Measurements from ENCODE around the gene TFDP2. TPM values are rescaled to one million over a fixed set of nuclear protein-coding genes. Genes with fewer than 3 reads are reported as not detected.

Gene TFDP2
- total RNA-seq, 6 experiments from 2014 or later = 17.9 to 30.9 (median 24.1) TPM

DNA sequence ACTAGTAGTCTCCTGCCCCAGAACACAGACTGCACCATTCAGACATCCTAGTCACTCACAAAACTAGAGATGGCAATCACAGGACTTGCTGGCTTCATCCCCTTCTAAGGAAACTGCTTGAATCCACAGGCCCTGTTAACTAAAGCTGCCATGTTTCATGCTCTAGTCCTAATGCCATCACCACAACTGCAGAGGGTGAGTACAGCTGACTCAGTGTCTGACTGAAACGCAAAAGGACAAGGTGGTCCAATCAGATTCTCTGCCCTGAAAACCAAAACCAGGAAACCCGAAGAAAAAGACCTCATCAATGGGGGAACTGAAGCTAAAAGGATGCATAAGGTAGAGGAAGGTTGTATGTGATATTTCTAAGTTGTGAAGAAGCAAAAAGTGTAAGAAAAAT, 25.2 kb upstream of the TFDP2 start:
- ATAC-seq (no peak), DNase-seq (no peak)
- Histone ChIP-seq H3K27me3 (no peaks in the 10 kb centered on the region), H3K27ac (no peak overlapping the region), H3K36me3 (peaks cover 0 to 6% (median 0%) of the 10 kb centered on the region in 4 donors), H3K4me3 (no peak overlapping the region), H3K9me3 (no peaks in the 10 kb centered on the region), H3K4me1 (no peaks in the 10 kb centered on the region)
- 94% methylated on average over 2 of the region's 2 CpGs for WGBS (ENCODE audit: insufficient coverage, low coverage, low lambda C conversion rate, missing lambda C conversion rate)
- intact Hi-C loops (cut with DNase I) = no loop called here
- TF ChIP-seq, protein P1, sequence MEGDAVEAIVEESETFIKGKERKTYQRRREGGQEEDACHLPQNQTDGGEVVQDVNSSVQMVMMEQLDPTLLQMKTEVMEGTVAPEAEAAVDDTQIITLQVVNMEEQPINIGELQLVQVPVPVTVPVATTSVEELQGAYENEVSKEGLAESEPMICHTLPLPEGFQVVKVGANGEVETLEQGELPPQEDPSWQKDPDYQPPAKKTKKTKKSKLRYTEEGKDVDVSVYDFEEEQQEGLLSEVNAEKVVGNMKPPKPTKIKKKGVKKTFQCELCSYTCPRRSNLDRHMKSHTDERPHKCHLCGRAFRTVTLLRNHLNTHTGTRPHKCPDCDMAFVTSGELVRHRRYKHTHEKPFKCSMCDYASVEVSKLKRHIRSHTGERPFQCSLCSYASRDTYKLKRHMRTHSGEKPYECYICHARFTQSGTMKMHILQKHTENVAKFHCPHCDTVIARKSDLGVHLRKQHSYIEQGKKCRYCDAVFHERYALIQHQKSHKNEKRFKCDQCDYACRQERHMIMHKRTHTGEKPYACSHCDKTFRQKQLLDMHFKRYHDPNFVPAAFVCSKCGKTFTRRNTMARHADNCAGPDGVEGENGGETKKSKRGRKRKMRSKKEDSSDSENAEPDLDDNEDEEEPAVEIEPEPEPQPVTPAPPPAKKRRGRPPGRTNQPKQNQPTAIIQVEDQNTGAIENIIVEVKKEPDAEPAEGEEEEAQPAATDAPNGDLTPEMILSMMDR (IDR thresholded peaks at IDR 0.05) = no peak
- no peak for TF ChIP-seq POLR2A (IDR thresholded peaks at IDR 0.05)

DNA sequence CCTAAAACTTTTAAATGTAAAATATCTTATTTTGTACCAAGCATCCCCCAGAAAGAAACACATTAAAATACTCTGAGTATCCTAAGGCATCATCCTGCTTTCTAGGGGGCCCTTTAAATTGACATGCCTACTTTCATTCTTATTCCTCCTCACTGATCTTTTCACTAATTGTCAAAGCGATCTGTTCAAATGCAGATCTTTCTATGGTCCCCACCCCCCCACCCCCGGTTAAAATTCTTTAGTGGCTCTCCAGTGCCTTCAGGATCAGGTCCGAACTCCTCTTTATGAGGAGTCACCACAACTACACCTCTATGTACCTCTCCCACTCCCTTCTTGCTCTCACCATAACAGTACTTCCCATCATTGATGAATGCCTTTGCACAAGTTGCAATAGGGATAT, 19.2 kb upstream of the TFDP2 start:
- no peaks in the 10 kb centered on the region for H3K9me3 ChIP-seq
- peaks cover 0 to 6% (median 0%) of the 10 kb centered on the region in 4 donors for H3K36me3 ChIP-seq
- ATAC-seq (no peak), DNase-seq (no peak)
- TF ChIP-seq POLR2A (IDR thresholded peaks at IDR 0.05) = no peak
- TF ChIP-seq, protein P1 (IDR thresholded peaks at IDR 0.05) = no peak
- intact Hi-C loops (cut with DNase I) = no loop called here
- no peaks in the 10 kb centered on the region for H3K4me1 ChIP-seq
- no peak overlapping the region for H3K4me3 ChIP-seq
- 88% methylated on average over 3 of the region's 3 CpGs for WGBS (ENCODE audit: insufficient coverage, low coverage, low lambda C conversion rate, missing lambda C conversion rate)
- H3K27ac ChIP-seq = no peak overlapping the region
- H3K27me3 ChIP-seq = no peaks in the 10 kb centered on the region

DNA sequence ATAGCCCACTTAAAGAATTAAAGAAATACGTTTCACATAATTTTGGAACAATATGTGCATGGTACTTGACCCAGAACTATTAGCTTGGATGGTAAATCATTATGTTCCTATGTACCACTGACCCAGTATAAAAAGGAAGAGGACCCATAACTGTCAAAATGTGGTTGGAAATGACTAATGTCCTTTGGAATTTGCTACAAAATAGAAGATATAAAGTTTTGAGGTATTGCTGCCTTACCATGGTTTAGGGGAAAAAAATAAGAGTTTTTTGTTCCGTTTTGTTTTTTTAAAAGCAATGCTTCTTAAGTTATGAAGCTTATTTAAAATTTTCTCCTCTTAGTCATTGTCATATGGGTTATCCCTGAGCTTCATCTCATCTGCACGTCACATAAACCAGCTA, 15.8 kb upstream of the TFDP2 start:
- Histone ChIP-seq H3K27ac (no peak overlapping the region), H3K36me3 (peaks cover 0 to 4% (median 0%) of the 10 kb centered on the region in 4 donors), H3K9me3 (no peaks in the 10 kb centered on the region), H3K4me1 (no peaks in the 10 kb centered on the region), H3K27me3 (no peaks in the 10 kb centered on the region), H3K4me3 (no peak overlapping the region)
- 89% methylated on average over 3 of the region's 3 CpGs for WGBS (ENCODE audit: insufficient coverage, low coverage, low lambda C conversion rate, missing lambda C conversion rate)
- intact Hi-C loops (cut with DNase I) = no loop called here
- TF ChIP-seq, protein P1 (IDR thresholded peaks at IDR 0.05) = no peak
- TF ChIP-seq POLR2A (IDR thresholded peaks at IDR 0.05) = no peak
- ATAC-seq (no peak), DNase-seq (no peak)

DNA sequence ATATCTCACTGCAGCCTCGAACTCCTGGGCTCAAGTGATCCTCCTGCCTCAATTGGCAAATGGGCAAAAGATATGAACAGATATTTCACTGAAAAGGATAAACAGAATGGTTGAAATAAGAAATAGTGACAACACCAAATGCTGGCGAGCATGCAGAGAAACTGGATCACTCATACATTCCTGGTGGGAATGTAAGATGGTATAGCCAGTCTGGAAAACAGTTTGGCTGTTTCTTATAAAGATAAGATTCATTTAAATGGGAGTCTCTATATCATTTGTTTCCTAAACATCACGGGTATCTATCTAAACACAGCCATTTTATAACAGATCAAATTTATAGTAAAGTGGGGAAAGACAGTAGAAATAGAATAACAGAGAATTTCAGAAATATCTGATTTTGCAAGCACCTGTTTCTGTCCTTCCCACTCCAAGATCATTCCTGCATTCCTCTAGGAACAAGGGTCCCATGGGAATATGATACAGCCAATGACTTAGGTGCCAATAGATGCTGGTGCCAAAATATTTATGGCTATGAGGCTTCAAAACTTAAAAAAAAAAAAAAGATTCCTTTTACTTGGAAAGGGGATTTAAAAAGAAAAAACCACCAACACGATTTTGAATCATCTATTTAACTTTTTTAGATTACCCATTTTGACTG, 9.9 kb upstream of the TFDP2 start:
- no peaks in the 10 kb centered on the region for H3K36me3 ChIP-seq
- H3K4me1 ChIP-seq = no peaks in the 10 kb centered on the region
- H3K4me3 ChIP-seq = no peak overlapping the region
- WGBS (ENCODE audit: insufficient coverage, low coverage, low lambda C conversion rate, missing lambda C conversion rate) = 88% methylated on average over 4 of the region's 4 CpGs
- ATAC-seq (no peak), DNase-seq (no peak)
- TF ChIP-seq, protein P1 (IDR thresholded peaks at IDR 0.05) = no peak
- no peak for TF ChIP-seq POLR2A (IDR thresholded peaks at IDR 0.05)
- H3K27ac ChIP-seq = no peak overlapping the region
- no peaks in the 10 kb centered on the region for H3K9me3 ChIP-seq
- intact Hi-C loops (cut with DNase I) = no loop called here
- no peaks in the 10 kb centered on the region for H3K27me3 ChIP-seq
